Stimulated activated CD8-positive, alpha-beta memory T cell treated with anti-CD3 and anti-CD28 coated beads, Interleukin-4, amount 100 ng/mL, for 24 hours (primary cell): Measurements from ENCODE around the gene HOXA3.

ENCODE experiments used
- DNase-seq: peaks from one replicate; pipeline ENCODE4 v3.0.0-alpha.2; 2020; ENCODE audit warnings: low read depth

The HOXA3 gene

GRCh38 chr7:27154901-27155815 lies 2.8 kb upstream of the HOXA3 start:
- DNase-seq, result no peak

DNA sequence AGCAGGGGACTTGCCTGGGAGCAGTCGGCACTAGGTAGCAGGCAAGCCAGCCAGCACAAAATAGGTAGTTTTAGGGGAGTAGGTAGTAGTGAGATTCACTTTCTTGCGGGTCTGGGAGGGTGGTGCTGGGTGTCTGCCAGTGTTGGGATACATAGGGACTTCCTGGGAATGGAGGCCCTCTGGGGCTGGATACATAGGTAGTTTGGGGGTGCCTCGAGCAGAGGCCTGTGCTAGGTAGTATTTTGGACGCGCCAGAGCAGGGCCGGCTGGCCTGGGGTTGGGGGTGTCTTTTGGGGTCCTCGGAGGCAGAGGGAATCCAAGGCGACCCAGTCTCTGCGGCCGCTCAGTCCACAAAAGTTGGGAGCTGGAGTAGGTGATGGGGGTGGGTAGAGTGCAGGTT lies 2.0 kb upstream of the HOXA3 start:
- DNase-seq, result no peak

- no peak for DNase-seq
Observed at GRCh38 chr7:27153526-27153925, 1.1 kb upstream of the HOXA3 start.

DNA sequence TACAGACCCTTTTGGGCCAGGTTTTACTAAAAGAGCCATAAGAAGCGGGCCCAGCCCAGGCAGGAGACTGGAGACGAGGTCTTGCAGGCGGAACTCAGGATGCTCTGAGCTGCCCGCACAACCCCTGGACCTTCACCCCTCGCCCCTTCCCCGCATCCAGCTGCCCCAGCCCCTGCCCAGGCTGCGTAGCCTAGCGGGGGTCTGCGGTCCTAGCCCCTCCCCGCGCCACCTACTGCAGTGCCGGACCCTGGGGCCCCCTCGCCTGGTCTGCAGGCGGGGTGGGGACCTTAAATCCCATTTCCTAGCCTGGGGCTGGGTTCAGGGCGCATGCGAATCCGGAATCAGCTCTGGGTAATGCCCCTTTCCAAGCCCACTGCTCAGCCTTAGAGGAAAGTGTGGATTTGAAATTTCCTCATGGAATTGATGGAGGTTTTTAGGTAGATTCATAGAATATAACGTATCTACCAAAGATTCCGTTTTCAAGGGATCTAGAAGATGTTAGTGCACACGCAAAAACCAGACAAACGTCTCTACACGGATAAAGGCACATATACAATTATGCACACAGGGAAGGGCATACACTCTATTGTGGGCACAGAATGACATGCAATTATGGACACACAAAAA lies 546 bp upstream of the HOXA3 start:
- no peak for DNase-seq

- no peak for DNase-seq
Observed at GRCh38 chr7:27151341-27151930, 947 bp downstream of the HOXA3 start.

- DNase-seq, result peak; percentile 51
Observed at GRCh38 chr7:27150568-27151340, 1.6 kb downstream of the HOXA3 start.

- no peak for DNase-seq
Observed at GRCh38 chr7:27149842-27150567, 2.4 kb downstream of the HOXA3 start.

GRCh38 chr7:27148756-27149641 lies 3.4 kb downstream of the HOXA3 start:
- no peak for DNase-seq

DNA sequence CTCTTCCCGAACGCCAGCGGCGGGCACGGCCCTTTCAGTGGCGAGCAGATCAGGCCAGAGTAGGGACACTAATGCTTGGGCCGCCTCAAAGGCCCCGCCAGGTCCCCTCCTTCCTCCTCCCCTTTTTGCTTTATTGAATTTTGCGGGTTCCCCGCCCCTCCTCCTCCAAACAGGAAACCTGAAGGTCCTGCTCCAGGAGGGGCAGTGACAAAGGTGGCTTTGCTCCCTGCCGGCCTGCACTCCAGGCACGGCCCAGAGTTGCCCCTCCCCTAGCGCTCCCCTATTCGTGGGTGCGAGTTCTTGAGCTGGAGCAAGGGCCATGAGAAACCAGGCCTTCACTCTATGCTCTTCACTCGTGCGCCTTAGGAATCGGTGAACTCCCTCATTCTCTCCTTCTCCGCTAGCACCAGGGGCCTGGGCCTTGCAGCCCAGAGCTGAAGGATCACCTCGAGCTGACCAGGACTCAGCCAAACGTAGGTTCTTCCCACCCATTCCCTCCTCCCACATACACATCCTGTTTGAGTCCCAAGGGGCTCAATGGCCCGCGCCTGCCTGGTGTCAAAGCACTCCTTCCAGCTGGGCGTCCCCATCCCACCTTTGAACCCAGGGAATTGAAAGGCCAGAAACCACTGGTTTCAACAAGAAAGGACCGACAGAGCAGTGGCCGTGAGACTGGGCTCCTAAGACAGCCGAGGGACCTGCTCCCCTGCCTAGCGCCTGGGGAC lies 4.2 kb downstream of the HOXA3 start:
- DNase-seq, result no peak

GRCh38 chr7:27147199-27148030 lies 5.0 kb downstream of the HOXA3 start, which contains the start of gene HOXA6:
HOXA6 (minus strand) TSS chr7:27147774; CDS start chr7:27147749, 25 bp downstream.
- DNase-seq, result no peak

DNA sequence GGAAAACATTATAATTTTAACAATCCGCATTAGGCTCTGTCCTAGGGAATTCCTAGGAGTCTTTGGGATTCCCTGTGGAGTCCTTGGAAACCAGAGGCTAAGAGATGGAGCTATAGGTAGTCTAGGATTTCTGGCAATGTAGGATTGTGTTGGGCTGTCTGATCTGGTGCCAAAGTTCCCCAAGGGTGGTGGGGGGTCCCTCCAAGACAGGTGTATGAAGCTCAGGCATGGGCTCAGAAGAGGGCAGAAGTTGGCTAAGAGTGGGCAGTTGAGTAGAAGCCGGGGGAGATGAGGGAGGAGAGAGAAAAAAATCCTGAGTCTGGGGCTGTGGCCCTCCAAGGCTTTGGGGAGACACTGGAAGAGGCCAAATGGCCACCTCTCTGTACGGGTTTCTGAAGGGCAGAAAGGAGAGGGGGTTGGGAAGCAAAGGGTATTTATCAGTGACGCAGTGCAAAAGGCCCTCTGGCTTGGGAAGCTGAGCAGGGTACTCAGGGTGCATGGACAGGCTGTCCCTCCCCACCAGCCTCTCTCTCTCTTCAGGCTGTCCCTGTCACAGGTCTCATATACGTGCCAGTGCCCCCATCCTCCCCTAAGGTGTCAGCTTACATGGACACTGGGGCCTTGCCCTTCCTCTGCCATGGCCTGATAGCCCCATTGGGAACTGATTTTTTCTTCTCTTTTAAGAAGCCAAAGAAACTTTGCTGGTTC lies 5.7 kb downstream of the HOXA3 start:
- DNase-seq, result no peak

GRCh38 chr7:27145914-27146412 lies 6.4 kb downstream of the HOXA3 start:
- no peak for DNase-seq

DNA sequence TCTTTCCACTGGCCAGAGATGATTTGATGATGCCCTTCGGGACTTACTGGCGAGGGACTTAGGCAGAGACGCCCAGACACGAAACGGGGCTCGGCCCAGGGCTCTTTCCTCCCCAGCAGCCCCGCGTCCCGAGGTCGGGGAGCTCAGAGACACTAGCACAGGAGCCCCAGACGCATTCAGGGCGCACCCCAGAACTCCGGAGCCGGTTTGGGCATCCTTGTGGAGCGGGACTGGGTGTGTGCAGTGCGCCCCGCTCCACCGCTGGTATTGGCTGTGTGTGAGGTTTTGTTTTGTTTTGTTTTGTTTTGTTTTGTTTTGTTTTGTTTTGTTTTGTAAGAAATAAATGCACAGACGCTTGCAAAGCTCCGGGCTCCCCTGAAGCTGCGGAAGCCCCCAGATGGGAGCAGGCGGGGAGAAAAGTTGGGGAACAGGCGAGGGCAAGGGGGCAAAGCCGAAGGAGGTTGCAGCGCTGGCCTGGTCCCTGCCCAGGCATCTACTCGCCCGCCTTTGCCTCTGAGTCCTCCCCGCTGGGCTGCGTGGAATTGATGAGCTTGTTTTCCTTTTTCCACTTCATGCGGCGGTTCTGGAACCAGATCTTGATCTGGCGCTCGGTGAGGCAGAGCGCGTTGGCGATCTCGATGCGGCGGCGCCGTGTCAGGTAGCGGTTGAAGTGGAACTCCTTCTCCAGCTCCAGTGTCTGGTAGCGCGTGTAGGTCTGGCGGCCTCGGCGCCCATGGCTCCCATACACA lies 7.0 kb downstream of the HOXA3 start:
- no peak for DNase-seq

GRCh38 chr7:27144781-27145164 lies 7.6 kb downstream of the HOXA3 start:
- no peak for DNase-seq

DNA sequence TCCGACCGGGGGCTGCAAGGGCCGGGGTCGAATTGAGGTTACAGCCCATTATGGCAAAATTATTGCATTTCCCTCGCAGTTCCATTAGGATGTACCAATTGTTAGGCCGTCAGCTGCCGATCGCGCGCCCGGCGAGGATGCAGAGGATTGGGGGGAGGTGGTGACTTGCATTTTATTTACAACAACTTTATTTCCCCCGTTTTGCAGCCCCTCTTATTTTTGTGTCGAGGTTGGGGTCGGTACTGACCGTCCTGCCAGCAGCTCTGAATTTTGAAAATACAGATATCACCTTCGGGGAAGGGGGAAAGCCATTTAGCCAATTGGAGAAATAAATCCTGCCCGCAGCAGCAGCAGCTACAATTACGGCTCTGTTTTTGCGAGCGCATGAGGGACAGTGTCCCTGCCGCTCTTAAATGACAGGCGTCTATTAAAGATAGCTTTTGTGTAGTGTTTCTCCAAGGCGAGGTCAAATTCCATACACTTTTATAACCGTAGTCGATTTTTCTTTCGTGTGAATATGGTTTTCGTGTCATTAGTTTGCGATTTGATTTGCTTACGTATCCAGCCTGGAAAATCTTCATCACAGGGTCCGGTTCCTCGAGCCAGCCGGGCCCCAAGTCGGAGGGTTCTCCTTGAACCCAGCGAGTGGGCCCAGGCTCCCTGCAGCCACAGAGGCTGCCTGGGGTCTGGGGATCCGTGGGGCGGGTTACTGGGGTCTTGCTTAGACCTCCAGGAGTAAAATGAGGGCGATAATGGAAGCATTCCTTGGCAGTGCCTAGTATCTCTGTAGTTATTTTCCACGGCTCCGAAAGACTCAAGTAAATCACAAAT lies 8.2 kb downstream of the HOXA3 start:
- DNase-seq, result no peak
